ENCODE data around the gene DLX1. TPM values are rescaled to one million over a fixed set of nuclear protein-coding genes. Genes with fewer than 3 reads are reported as not detected.

The DLX1 gene
- total and polyA plus RNA-seq, 9 of the 15 experiments (the other 6 are each of a cell fraction or from before 2014, with no cell fraction given) = 1.9 to 26.2 (median 9.6) TPM

DNA sequence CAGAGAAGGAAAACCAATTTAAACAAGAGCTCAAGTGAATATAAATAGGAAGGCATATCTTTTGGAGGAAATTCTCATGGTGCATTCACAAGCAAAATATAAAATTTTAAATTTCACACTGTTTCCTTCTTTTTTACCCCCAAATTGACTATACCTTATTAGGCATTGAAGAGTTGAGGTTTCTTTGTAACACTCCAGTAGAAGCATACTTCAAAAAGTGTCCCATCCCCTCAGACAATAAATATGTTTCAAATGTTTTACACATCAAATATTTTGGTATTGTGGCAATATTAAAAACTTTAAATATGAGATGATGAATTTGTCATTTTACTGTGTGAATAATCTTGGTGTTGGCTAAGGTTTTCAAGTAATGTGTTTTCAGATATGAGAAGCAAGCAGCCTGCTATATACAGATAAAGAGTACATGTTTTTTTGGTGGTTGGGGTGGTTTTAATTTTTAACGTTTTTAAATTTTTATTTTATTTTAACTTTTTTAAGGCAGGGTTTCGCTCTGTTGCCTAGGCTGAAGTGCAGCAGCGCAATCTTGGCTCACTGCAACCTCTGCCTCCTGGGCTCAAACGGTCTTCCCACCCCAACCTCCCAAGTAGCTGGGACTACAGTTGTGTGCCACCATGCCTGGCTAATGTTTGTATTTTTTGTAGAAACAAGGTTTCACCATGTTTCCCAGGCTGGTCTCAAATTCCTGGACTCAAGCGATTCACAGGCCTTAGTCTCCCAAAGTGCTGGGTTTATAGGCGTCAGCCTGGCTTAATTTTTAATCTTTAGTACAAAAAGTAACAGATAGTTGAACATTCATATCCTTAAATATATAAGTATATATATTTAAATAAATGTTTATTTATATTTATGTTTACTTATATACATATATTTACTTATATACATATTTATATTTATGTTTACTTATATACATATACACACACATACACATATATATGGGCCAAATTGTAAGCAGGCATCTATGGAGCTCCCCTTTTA lies 36.5 kb upstream of the DLX1 start (continued):
- TF ChIP-seq ZFX (CRISPR knock-in tag; IDR thresholded peaks at IDR 0.05) (peak; percentile 30; the same call in 1 of the 2 replicates), BRD4 (IDR thresholded peaks at IDR 0.05) (no peak), SMARCA5 (IDR thresholded peaks at IDR 0.05) (no peak), SPI1 (IDR thresholded peaks at IDR 0.05; ENCODE audit: borderline replicate concordance, low read depth, low read length) (no peak), PML (IDR thresholded peaks at IDR 0.05; ENCODE audit: low read length) (peak; percentile 59; the same call in 1 of the 2 replicates), ZNF584 (CRISPR knock-in tag; IDR thresholded peaks at IDR 0.05; ENCODE audit: low read depth) (no peak), SRF (CRISPR knock-in tag; IDR thresholded peaks at IDR 0.05) (peak in 1 of 2 experiments; percentile 89; a peak in 2 of 4 replicates), STAT5A (IDR thresholded peaks at IDR 0.05; ENCODE audit: borderline replicate concordance, low read length) (no peak), TEAD2 (tag; IDR thresholded peaks at IDR 0.05) (no peak), ZNF217 (CRISPR knock-in tag; IDR thresholded peaks at IDR 0.05) (no peak), MTA2 (IDR thresholded peaks at IDR 0.05; ENCODE audit: low read depth) (peak; percentile 68)
- TF ChIP-seq, protein P1, sequence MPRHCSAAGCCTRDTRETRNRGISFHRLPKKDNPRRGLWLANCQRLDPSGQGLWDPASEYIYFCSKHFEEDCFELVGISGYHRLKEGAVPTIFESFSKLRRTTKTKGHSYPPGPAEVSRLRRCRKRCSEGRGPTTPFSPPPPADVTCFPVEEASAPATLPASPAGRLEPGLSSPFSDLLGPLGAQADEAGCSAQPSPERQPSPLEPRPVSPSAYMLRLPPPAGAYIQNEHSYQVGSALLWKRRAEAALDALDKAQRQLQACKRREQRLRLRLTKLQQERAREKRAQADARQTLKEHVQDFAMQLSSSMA (CRISPR knock-in tag; IDR thresholded peaks at IDR 0.05) = no peak
- TF ChIP-seq, protein P2, sequence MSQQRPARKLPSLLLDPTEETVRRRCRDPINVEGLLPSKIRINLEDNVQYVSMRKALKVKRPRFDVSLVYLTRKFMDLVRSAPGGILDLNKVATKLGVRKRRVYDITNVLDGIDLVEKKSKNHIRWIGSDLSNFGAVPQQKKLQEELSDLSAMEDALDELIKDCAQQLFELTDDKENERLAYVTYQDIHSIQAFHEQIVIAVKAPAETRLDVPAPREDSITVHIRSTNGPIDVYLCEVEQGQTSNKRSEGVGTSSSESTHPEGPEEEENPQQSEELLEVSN (IDR thresholded peaks at IDR 0.05; ENCODE audit: borderline replicate concordance in 1 of 2, extremely low read depth in 1 of 2, insufficient read depth in 1 of 2, insufficient read length in 1 of 2, low read depth in 1 of 2, low read length in 1 of 2, poor library complexity in 1 of 2, severe bottlenecking in 1 of 2) = no peak
- TF ChIP-seq, protein P3, sequence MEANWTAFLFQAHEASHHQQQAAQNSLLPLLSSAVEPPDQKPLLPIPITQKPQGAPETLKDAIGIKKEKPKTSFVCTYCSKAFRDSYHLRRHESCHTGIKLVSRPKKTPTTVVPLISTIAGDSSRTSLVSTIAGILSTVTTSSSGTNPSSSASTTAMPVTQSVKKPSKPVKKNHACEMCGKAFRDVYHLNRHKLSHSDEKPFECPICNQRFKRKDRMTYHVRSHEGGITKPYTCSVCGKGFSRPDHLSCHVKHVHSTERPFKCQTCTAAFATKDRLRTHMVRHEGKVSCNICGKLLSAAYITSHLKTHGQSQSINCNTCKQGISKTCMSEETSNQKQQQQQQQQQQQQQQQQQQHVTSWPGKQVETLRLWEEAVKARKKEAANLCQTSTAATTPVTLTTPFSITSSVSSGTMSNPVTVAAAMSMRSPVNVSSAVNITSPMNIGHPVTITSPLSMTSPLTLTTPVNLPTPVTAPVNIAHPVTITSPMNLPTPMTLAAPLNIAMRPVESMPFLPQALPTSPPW (CRISPR knock-in tag; IDR thresholded peaks at IDR 0.05) = peak; percentile 43
- TF ChIP-seq, protein P4, sequence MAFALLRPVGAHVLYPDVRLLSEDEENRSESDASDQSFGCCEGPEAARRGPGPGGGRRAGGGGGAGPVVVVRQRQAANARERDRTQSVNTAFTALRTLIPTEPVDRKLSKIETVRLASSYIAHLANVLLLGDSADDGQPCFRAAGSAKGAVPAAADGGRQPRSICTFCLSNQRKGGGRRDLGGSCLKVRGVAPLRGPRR (CRISPR knock-in tag; IDR thresholded peaks at IDR 0.05) = no peak
- TF ChIP-seq, protein P5, sequence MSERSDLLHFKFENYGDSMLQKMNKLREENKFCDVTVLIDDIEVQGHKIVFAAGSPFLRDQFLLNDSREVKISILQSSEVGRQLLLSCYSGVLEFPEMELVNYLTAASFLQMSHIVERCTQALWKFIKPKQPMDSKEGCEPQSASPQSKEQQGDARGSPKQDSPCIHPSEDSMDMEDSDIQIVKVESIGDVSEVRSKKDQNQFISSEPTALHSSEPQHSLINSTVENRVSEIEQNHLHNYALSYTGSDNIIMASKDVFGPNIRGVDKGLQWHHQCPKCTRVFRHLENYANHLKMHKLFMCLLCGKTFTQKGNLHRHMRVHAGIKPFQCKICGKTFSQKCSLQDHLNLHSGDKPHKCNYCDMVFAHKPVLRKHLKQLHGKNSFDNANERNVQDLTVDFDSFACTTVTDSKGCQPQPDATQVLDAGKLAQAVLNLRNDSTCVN (CRISPR knock-in tag; IDR thresholded peaks at IDR 0.05) = no peak
- TF ChIP-seq, protein P6, sequence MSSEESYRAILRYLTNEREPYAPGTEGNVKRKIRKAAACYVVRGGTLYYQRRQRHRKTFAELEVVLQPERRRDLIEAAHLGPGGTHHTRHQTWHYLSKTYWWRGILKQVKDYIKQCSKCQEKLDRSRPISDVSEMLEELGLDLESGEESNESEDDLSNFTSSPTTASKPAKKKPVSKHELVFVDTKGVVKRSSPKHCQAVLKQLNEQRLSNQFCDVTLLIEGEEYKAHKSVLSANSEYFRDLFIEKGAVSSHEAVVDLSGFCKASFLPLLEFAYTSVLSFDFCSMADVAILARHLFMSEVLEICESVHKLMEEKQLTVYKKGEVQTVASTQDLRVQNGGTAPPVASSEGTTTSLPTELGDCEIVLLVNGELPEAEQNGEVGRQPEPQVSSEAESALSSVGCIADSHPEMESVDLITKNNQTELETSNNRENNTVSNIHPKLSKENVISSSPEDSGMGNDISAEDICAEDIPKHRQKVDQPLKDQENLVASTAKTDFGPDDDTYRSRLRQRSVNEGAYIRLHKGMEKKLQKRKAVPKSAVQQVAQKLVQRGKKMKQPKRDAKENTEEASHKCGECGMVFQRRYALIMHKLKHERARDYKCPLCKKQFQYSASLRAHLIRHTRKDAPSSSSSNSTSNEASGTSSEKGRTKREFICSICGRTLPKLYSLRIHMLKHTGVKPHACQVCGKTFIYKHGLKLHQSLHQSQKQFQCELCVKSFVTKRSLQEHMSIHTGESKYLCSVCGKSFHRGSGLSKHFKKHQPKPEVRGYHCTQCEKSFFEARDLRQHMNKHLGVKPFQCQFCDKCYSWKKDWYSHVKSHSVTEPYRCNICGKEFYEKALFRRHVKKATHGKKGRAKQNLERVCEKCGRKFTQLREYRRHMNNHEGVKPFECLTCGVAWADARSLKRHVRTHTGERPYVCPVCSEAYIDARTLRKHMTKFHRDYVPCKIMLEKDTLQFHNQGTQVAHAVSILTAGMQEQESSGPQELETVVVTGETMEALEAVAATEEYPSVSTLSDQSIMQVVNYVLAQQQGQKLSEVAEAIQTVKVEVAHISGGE (CRISPR knock-in tag; IDR thresholded peaks at IDR 0.05) = 0 out of 6 replicates have a peak, but pooled peaks of 1 of the 3 experiments have one; percentile 6

Data from K562 (cell line).